ENCODE results near the gene PPIL1. TPM values are rescaled to one million over a fixed set of nuclear protein-coding genes. Genes with fewer than 3 reads are reported as not detected.
A peak's percentile ranks its signal among the peaks of the same experiment; 100 is the strongest.

Gene PPIL1
- total RNA-seq, 1 donor from 2014 or later: 60.3 TPM

DNA sequence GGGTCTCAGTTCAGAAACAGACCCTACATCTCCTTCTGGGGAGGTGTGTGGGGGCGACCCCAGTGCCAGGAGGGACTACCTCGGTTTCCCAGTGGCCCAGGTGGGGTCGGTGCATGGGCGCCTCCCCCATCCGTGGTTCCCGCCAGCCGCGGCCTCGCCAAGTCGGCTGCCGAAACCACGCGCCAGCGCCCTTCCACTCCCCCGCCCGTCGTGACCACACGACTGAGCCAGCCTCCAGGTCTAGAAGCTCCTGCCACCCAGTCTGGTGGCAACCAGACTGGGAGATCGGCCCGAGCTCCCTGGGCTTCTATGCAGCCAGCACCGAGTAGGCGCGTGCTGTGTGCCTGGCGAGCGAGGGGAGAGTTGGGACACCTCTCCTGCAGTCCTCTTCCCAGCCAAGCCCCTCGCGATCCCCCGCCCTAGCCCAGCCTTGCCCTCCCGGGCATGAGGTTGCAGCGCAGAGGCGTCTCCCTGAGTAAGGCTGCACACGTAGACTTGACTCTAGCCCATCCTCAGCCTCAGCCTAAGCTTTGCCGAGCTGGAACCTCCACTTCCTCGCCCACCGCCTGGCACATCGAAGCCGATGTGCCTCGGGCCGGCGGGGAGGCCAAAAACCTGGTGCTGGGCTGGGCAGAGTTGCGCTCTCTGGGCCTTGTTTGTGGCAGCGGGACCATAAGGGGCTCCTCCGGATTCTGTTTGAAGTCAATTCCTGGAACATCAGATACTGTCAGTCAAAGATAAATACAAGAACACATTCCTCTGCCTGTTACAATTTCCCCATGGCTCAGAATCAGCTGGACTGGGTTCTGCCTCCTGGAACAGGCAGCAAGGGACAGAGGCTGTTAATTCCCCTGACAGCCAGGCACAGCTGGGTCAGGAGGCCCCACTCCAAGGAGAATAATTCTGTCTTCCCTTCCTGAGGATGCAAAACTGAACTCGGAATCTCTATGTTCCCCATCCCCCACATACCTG is 33.9 kb downstream of the PPIL1 start:
- peak; percentile 14 for ATAC-seq
- intact Hi-C loops (cut with micrococcal nuclease): no loop called here
- DNase-seq: peak; percentile 74

DNA sequence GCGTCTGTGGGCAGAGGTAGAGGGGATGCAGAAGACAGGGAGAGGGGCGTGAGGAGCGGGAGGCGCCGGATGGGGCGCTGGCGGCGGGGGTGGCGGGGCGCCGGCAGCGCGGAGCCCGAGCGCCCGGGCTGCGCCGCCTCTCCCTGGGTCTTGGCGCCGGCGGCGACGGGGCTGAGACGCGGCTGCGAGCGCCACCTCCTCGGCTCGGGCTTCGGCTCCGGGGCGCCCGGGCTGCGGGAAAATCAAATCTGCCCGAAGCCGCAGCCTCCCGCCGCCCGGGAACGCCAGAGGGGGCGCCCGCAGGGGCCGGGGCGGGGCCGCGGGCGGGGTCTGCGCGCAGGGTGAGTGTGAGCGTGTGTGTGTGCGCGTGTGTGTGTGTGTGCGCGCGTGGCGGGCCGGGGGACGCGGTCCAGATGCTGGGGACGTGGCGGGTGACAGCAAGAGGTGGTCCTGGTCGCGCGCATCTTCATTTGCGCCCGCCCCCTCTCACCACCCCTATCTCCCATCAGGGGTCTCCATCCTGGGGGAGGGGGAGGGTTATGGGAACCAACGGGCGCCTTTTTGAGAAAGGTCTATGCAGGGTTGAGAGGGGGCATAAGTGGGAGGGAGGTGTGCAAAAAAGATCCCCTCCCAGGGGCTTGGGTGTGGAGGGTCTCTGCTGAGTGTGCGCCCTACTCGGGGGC is 34.7 kb downstream of the PPIL1 start:
- intact Hi-C loops (cut with micrococcal nuclease): no loop called here
- DNase-seq (peak; percentile 84), ATAC-seq (peak; percentile 41)

DNA sequence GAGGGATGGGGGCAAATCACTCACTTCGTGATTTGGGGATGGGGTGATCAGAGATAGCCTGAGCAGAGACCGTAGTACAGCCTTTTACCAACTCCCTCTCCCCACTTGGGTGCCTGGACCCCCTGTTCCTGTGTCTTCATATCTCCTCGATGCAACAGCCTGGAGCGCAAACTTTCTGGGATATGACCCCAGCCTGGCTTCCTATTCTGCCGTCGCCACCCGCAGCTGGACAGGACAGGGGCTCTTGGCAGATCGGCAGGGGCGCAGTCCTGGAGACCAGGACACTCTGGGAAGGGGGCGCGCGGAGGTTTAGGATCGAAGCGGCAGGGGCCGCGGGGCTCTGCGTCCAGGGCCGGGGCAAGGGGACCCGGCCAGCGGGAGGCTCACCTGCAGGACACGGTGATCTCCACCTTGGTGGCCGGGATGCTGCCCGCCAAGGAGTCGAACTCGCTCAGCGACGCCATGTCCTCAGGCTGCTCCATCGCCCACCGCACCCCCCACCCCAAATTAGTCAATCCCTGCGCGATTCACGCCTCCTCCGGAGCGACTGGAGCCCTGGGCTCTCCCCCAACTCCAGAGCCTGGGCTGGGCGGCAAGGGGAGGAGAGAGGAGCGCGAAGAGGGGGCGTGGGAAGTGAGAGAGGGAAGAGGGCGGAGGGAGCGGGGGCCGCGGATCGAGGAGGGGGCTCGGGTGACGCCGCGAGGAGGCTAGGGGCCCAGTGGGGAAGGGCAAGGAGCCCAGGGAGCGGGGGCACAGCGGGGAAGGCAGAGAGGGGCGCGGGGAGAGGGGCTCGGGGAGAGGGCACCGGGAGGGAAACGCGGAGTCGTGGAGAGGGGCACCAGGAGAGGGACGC is 35.5 kb downstream of the PPIL1 start, which contains the start of gene CPNE5:
CPNE5 (minus strand) TSS at position 549 of the 853 bp plus-strand sequence; CDS start at position 482, 67 bp downstream.
- ATAC-seq (peak; percentile 24), DNase-seq (peak; percentile 73)
- intact Hi-C loops (cut with micrococcal nuclease): no loop called here

DNA sequence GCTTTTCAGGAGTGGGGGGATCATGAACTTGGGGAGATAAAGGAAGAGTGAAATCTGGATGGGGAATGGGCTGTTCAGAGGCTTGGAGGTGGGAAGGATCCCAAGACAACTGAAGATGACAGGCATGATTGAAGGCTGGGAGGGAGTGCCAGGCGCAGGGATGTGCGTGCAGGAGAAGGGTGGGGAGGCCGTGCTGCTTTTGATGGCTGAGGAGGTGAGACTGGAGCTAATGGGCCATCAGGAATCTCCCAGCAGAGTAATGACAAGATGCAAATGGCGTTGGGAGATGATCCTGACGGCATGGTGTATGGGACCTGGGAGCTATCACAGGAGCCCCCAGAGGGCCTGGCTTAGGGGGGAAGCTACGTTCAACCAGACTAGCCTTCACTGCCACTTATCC is 36.9 kb downstream of the PPIL1 start:
- ATAC-seq: no peak
- intact Hi-C loops (cut with micrococcal nuclease): no loop called here
- no peak for DNase-seq

DNA sequence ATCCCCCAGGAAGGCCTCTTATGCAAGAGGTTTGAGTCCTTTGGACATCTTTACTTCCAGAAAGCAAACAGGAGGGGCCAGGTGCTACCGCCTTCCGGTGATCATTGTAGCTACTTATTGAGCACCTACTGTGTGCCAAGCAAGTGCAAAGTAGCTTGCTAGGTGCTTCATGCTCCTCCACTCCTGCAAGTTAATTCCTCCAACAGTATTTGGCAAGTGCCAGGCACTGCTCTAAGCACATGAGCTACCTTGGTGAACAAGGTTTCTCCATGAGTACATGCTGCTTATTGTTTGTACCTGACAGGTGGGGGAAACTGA is 37.6 kb downstream of the PPIL1 start:
- ATAC-seq (no peak), DNase-seq (no peak)
- intact Hi-C loops (cut with micrococcal nuclease): no loop called here

- ATAC-seq: peak; percentile 13
- intact Hi-C loops (cut with micrococcal nuclease): no loop called here
Measured at GRCh38 chr6:36836111-36837021, 38.2 kb downstream of the PPIL1 start.

DNA sequence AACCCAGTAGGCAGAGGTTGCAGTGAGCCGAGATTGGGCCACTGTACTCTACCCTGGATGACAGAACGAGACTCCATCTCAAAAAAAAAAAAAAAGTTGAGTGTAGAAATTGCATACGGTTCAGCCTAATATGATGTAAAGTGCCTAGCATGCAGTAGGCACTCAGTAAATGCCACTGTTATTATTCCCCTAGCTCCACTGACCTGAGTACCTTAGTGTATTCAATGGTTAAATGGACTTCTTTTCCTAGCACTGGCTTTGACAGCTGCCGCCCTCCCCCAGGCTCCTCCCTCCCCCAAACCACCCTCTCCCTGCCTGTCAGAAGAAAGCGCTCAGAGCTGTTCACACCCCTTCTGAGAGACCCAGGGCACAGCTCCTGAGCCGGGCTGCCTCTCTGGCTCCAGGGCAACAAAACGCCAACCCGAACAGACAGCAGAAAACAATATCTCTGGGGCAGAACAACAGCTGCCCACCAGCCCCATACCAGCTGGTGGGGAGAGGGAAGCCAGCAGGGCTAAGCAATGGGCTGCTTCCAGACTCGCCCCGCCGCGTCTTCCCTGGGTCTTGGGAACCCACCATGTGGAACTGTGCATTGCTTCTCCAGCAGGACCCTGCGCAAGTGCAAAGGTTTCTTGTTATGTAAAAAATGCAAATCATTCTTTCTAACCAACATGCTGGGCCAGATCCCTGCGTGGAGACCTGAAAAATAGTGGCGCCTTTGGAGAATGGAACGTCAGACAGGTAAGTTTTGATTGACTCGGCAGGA is 39.8 kb downstream of the PPIL1 start:
- intact Hi-C loops (cut with micrococcal nuclease): no loop called here
- DNase-seq: peak; percentile 60
- peak; percentile 42 for ATAC-seq

More at GRCh38 chr6:36836111-36837021, 38.2 kb downstream of the PPIL1 start:
- DNase-seq: no peak

DNA sequence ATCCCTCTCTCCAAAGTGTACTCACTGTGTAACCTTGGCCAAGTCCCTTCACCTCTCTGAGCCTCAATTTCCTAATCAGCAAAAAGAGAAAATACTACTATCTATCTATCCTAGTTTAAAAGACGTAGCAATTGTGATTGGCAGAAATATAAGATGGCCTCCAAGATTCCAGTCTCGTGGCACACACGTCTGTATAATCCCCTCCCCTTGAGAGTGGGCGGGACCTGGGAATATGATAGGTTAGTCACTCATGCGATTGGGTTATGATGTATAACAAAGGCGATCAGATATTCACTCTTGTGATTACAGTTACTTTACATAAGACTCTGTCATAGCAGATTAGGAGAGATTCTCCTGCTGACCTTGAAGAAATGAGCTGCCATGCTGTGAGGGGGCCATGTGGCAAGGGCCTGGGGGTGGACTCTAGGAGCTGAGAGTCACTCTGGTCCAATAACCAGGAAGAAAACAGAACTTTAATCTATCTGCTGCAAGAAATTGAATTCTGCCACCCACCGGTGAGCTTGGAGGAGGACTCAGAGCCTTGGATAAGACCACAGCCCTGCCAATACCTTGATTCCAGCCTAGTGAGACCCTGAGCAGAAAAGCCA is 41.3 kb downstream of the PPIL1 start:
- ATAC-seq (no peak), DNase-seq (no peak)
- intact Hi-C loops (cut with micrococcal nuclease): no loop called here

- intact Hi-C loops (cut with micrococcal nuclease): no loop called here
- no peak for ATAC-seq
- no peak for DNase-seq
Measured at GRCh38 chr6:36832313-36832712, 42.3 kb downstream of the PPIL1 start.

GRCh38 chr6:36830577-36830976 is 44.0 kb downstream of the PPIL1 start:
- DNase-seq (no peak), ATAC-seq (no peak)
- intact Hi-C loops (cut with micrococcal nuclease): no loop called here

DNA sequence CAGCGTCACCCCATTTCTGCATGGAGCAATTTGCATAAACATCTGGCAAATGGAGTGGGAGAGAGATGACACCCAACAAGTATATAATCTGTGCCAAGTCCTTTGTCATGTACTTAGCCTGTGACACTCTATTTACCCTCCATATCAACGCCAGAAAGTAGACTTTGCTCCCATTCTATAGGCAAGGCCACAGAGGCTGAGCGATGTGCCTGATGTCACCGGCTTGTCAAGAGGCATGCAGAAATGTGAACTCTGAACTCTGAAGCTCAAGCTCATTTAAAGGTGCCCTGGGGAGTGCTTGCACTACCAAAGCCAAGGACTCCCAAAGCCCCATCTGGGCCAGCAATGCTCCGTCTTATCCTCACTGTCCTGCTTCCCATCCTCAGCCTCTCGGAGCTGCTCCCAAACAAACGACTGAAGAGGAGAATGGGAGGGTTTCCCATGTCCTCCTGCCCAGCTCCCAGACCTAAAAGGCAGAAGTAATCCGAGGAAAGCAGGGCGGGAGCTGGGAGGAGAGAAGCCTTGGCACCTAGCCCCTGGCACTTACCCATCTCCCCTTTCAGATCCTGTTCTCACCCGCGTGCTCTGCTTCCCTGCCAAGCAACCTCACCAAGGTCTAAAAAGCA is 44.6 kb downstream of the PPIL1 start:
- intact Hi-C loops (cut with micrococcal nuclease): no loop called here
- ATAC-seq (peak; percentile 72), DNase-seq (peak; percentile 85)

- ATAC-seq: peak; percentile 16
Measured at GRCh38 chr6:36827261-36828079, 47.1 kb downstream of the PPIL1 start.

GRCh38 chr6:36826520-36827227 is 47.9 kb downstream of the PPIL1 start:
- DNase-seq (no peak), ATAC-seq (no peak)
- intact Hi-C loops (cut with micrococcal nuclease): no loop called here

More at GRCh38 chr6:36827261-36828079, 47.1 kb downstream of the PPIL1 start:
- DNase-seq: no peak
- intact Hi-C loops (cut with micrococcal nuclease): no loop called here

DNA sequence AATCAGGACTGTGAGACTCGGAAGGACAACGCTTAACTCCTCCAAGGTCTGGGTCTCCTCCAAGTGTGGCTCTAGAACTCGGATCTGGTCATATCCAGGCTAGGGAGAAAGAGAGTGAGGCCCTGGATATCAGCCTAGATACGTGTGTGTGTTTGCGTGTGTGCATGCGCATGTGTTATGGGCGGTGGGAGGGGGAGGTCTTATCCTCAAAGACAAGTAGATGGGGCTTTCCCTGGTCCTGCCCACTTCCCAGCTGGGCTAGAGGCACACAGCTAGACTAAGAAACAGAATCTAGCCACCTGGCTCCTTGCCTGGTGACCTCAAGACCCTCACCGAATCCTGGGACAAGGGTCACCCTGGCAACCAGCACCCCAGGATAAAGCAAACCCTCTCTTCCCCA is 48.6 kb downstream of the PPIL1 start:
- intact Hi-C loops (cut with micrococcal nuclease): no loop called here
- DNase-seq: no peak

DNA sequence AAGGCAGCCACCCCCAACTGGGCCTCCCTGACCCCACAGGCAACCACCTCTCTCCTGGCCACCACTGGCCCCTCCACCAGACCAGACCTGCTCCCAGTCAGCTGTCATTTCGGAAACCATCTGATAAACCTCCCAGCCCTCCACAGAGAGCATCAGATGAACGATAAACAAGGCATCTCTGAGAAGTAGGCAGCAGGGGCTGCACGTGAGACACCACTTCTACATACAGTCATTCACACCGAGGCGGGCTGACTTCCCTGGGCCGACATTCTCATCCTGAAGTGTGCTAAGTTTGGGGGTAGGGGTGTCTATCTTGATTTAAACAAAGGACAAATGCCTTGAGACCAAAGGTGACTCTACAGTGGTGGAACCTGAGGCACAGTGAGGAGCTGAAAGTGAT is 49.2 kb downstream of the PPIL1 start:
- ATAC-seq (no peak), DNase-seq (no peak)
- intact Hi-C loops (cut with micrococcal nuclease): no loop called here

More for the DNA sequence above, 48.6 kb downstream of the PPIL1 start:
- no peak for ATAC-seq
